ENCODE results near the gene RING1. TPM values are rescaled to one million over a fixed set of nuclear protein-coding genes. Genes with fewer than 3 reads are reported as not detected.

RING1 gene
- total RNA-seq: 13.2 and 16.2 TPM in 2 replicates

DNA sequence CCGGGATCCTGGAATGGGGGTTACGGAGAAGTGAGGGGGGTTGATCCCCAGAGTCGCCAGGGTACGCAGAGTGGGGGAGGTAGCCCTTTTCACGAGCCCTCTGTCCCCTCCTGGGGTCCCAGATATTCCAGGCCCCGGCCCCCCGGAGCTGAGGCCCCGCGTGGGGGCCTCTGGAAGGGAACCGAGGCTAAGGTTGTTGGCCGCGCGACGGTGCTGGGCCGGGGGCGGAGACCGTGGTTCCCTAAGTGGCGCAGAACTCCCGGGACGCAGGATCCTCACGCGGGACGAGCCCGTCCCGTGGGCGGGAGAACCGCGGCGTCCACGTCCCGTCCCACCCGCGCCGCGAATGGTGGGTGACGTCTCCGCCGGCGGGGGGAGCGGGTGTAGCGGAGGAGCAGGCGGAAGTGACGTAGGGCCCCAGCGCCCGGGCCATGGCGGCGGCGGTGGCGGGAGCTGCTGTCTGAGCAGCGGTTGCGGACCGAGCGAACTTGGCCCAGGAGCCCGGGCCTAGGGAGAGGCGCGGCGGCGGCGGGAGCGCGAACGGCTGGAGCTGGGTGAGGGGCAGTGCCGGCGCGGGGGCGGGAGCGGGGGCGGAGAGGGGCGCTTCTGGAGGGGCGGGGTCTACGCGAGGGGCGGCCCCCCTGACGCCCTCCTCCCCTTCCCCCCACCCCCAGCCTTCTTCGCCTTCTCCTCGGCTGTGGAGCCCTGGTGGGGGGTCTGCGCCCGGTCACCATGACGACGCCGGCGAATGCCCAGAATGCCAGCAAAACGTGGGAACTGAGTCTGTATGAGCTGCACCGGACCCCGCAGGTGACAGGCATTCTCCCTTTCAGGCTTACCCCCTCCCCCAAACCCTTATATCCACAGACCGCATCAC is at the start of gene RING1:
TSS of gene RING1 (plus strand) at position 410 of the 877 bp plus-strand sequence. CDS start at position 733, 323 bp downstream.

DNA sequence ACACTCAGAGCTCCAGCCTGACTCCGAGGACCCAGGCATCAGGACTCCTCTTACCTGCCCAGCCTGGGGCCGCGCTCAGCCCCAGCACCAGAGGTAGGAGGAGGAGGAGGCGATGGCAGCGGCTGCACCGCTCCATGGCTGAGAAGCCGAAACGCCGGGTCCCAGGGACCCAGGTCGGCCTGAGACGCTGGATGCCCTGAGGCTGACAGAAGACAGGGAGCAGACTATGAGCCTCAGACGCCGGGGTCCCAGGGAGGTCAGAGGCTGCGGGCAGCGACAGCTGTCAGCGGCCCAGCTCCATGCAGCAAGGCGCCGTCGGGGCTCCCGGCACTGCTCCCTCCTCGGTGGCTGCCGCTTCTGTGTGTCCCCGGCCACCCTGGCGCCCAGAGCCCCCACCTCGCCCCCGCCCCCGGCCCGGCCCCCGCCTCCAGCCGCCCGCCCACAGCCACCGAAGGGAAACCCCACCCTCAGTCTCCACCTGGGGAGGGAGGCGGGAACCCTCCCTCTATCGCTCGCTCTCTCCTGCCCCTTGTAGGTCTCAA is 16.1 kb upstream of the RING1 start, which contains the start of gene COL11A2:
TSS of gene COL11A2 (minus strand) at position 363 of the 542 bp plus-strand sequence. CDS start at position 136, 227 bp downstream.

DNA sequence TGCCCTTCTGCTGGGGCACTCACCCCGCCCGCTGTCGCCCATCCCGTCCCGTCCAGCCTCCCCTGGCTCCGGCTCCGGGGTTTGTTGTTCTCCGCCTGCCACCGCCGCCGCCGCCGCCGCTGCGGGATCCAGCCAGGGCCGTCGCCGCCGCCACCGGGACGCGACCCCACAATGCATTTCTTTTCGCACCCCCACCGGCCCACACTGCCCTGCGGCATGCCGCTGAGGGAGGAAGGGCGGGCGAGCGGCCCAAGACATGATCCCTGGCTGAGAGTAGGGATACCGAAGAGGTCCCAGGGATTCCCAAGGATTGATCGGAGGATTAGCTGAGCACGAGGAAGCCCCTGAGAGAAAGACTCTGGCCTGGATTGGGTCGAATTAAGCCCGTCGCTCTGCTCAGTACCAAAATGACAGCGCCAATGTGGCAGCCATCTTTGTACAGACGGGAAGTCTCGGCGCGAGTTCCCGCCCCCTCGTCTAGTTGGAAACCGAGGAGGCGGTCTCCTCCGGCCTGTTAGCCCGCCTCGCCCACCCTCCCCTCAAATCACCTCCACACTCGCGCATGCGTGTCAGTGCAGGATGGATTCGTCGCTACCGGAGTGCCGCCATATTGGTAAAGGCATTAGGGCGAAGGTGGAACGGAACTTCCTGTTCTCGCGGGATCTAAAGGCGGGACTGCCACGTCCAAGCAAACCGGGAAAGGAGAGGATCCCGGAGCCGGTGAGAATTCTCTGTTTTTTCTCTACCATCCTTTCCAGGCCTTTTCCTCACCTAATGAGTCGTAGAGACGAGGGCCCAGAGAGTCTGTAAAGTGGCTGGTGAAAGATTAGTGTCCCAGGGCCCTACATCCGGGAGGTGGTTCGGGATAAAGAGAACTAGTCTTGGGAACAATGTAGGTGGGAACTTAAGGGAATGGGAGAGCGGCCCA is 7.8 kb upstream of the RING1 start, which contains the start of the genes RXRB and SLC39A7:
TSS of gene RXRB (minus strand) at position 447 of the 928 bp plus-strand sequence. CDS start at position 258, 189 bp downstream.
TSS of gene SLC39A7 (plus strand) at position 649 of the 928 bp plus-strand sequence. CDS start 379 bp downstream, outside the sequence.

DNA sequence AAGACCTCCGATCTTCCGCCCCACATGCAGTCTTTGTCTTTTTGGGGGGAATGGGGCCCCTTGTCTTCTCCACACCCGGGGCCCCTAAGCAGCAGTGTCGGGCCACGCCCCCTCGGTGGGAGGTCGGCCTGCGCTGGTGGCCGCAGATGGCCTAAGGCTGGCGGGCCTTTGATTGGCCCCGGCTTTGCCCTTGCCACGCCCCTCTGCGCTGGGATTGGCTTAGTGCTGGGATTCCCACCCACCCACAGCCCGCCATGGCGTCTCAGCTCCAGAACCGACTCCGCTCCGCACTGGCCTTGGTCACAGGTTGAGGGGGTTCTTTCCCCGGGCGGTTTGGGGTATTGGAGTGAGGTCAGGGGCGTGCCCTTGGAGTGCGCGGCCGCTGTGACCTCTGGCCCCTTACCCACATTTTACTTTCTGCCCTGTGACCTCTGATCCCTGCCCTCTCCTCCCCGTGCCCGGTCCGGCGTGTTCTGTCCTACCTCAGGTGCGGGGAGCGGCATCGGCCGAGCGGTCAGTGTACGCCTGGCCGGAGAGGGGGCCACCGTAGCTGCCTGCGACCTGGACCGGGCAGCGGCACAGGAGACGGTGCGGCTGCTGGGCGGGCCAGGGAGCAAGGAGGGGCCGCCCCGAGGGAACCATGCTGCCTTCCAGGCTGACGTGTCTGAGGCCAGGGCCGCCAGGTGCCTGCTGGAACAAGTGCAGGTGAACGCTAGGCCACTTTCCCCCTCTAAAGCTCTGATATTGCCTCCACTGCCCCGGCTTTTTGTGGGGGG is 3.7 kb upstream of the RING1 start, which contains the start of gene HSD17B8:
TSS of gene HSD17B8 (plus strand) at position 241 of the 776 bp plus-strand sequence. CDS start at position 255, 14 bp downstream.

Other genes with a start within 250 kb of the RING1 start
- 108 and 128 TPM in 2 replicates for gene BRD2, start 239.9 kb upstream of the RING1 start, total RNA-seq
- under 0.01 and 0.11 TPM in 2 replicates for gene HLA-DOA, start 198.9 kb upstream of the RING1 start, total RNA-seq
- 0.23 and 0.34 TPM in 2 replicates for gene HLA-DPA1, start 134.9 kb upstream of the RING1 start, total RNA-seq
- gene HLA-DPB1, start 132.5 kb upstream of the RING1 start, total RNA-seq: 0.70 and 2.8 TPM in 2 replicates
- gene COL11A2, start 16.0 kb upstream of the RING1 start, total RNA-seq: 0.08 TPM in 1 of 2 replicates, not detected in the other
- 13.4 and 15.6 TPM in 2 replicates for gene RXRB, start 7.8 kb upstream of the RING1 start, total RNA-seq
- 77.1 and 112 TPM in 2 replicates for gene SLC39A7, start 7.6 kb upstream of the RING1 start, total RNA-seq
- 27.4 and 46.2 TPM in 2 replicates for gene HSD17B8, start 3.8 kb upstream of the RING1 start, total RNA-seq
- gene VPS52, start 63.4 kb downstream of the RING1 start, total RNA-seq: 26.3 and 40.4 TPM in 2 replicates
- 4,695 and 5,841 TPM in 2 replicates for gene RPS18, start 63.6 kb downstream of the RING1 start, total RNA-seq
- 2.2 and 4.5 TPM in 2 replicates for gene B3GALT4, start 68.6 kb downstream of the RING1 start, total RNA-seq
- 38.0 and 78.1 TPM in 2 replicates for gene WDR46, start 80.7 kb downstream of the RING1 start, total RNA-seq
- 51.1 and 83.6 TPM in 2 replicates for gene PFDN6, start 81.1 kb downstream of the RING1 start, total RNA-seq
- gene RGL2, start 90.4 kb downstream of the RING1 start, total RNA-seq: 28.7 and 49.2 TPM in 2 replicates
- 69.7 and 136 TPM in 2 replicates for gene TAPBP, start 105.6 kb downstream of the RING1 start, total RNA-seq
- 10.5 and 21.6 TPM in 2 replicates for gene ZBTB22, start 109.2 kb downstream of the RING1 start, total RNA-seq
- 53.9 and 55.3 TPM in 2 replicates for gene DAXX, start 114.5 kb downstream of the RING1 start, total RNA-seq
- 14.0 and 50.8 TPM in 2 replicates for gene KIFC1, start 183.3 kb downstream of the RING1 start, total RNA-seq
- gene PHF1, start 202.5 kb downstream of the RING1 start, total RNA-seq: 20.3 and 27.3 TPM in 2 replicates
- gene CUTA, start 209.6 kb downstream of the RING1 start, total RNA-seq: 201 and 221 TPM in 2 replicates
- 0.72 and 2.8 TPM in 2 replicates for gene SYNGAP1, start 211.6 kb downstream of the RING1 start, total RNA-seq
- 4.4 and 6.5 TPM in 2 replicates for gene ZBTB9, start 246.1 kb downstream of the RING1 start, total RNA-seq

All from hair follicular keratinocyte (primary cell).